GM13977 (cell line): ENCODE measurements around the gene ZNF423.

ENCODE experiments used
- DNase-seq: peaks from one replicate; pipeline ENCODE4 v3.0.0; 2012; ENCODE audit warnings: low spot score
- CTCF ChIP-seq: IDR thresholded peaks from 2 replicates; pipeline ENCODE4 v1.5.1; 2012; ENCODE audit warnings: mild to moderate bottlenecking, control low read depth; ENCODE audit not compliant: insufficient read depth; ENCODE audit errors: extremely low read depth, missing control alignments
- in situ Hi-C: fragments of 300-500 bp; cut with MboI; formaldehyde crosslinking; loops from one replicate; pipeline ENCODE4 v1.12.0; 2022; ENCODE audit warnings: low sequenced_read_pairs, low pct_unique_long_range_greater_than_20kb, mixed read lengths, inconsistent platforms; ENCODE audit not compliant: unreplicated experiment

Gene ZNF423

GRCh38 chr16:49821156-49821555 lies 34.8 kb downstream of the ZNF423 start:
- in situ Hi-C loops: no loop called here
- DNase-seq: no peak
- no peak for TF ChIP-seq CTCF

DNA sequence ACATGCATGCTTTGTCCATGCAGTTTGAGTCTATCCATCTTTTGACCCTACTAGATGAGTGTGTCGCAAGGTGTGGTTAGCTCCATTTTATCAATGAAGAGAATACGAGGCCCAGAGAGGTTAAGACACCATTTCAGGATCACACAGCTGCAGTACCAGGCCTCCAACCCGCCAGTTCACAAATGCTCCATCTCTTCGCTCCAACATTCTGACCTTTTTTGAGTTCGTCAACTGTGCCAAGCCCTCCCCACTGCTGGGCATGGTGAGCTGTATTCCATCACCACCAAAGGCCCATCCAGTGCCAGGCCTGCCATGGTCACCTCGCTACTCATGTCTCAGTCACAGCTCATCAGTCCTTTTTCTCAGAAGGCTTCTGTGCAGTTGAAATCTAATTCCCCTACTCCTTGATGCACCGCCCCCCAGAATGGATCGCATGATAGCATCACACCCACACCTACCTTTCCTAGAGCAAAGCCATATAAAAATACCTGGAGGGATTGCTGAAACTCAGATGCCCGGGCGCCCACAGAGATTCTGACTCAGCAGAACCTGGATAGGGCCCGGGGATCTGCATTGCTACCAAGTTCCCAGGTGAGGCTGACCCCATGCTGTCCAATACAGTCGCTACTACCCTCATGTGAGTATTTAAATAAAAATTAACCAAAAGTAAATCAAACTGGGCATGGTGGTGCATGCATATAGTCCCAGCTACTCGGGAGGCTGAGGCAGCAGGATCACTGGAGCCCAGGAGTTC lies 38.0 kb downstream of the ZNF423 start:
- no peak for DNase-seq
- TF ChIP-seq CTCF: no peak
- in situ Hi-C loops: no loop called here

DNA sequence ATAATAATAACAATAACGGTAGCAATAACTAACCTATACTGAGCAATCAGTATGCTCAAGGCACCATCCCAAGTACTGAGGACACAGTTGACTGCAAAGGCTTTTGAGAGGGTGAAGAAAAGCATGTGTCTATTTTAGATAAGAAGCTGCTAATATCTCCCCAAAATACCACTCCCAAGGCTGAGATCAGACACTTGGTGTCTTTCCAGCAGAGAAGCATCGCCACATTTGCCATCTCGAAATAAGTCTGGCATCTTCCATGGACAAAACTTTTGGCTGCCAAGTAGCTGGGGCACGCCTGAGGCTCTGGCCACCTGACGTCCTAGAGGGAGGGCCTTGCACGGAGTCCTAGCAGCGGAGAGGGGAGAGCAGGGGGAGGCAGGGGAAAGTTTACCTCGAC lies 39.0 kb downstream of the ZNF423 start:
- no peak for DNase-seq
- TF ChIP-seq CTCF: no peak
- in situ Hi-C loops: no loop called here

DNA sequence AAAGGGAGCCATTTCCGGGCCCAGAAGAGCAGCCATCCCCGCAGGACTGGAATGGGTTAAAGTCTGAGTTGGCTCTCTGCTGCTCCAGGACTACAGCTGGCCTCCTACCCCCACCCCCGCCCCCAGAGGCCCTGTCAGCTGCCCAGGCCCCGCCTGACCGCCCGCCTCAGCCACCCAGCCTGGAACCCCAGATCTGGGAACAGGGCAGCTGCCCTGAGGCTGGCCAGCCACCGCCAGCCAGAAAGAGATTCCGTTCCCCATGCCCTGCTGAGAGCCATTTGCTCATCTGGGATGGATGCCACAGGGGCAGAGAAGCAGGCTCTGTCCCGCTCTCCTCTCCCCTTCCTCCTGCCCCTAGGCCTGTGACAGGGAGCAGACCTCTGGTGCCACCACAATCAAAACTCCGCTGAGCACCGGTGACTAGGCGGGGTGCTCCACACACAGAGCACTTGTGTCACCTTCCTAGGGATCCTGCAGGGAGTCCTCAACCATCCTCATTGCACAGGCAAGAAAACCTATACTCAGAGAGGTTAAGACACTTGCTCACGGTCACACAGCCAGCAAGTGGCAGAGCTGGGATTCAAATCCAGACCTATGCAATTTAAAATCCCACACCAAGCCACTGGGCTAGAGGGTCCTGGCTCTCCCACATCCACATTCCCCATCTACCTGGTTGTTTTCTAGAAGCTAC lies 44.1 kb downstream of the ZNF423 start:
- in situ Hi-C loops: no loop called here
- TF ChIP-seq CTCF: no peak
- DNase-seq: no peak

- in situ Hi-C loops: no loop called here
- DNase-seq: no peak
- TF ChIP-seq CTCF: no peak
Observed at GRCh38 chr16:49810831-49811230, 45.1 kb downstream of the ZNF423 start.

DNA sequence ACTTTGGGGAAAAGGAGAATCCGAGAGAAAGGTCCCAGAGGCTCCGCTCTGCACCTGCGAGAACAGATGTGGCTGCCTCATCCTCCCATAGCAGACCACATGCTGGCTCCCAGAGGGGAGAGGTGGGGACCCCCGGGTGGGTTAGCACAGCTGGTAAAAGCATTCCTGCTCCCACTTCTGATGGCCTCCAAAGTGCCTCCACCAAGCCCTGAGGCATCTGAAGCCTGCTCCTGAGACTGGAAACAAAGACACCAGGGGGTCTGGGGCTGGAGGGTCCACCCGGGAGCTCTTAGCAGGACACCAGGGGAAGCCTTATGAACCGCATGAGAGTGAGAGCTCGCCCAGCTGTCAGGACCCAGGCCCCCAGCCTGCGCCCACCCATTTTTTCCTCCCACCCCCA lies 46.4 kb downstream of the ZNF423 start:
- TF ChIP-seq CTCF: no peak
- in situ Hi-C loops: no loop called here
- no peak for DNase-seq
